Adrenal gland (tissue), 12 donors: ENCODE data around the gene HBD. TPM values are rescaled to one million over a fixed set of nuclear protein-coding genes. Genes with fewer than 3 reads are reported as not detected.

Experiments used
- DNase-seq, 7 donors: peaks; one replicate each; pipeline ENCODE4 v3.0.0-alpha.2; 2019 to 2020
- H3K27ac ChIP-seq, 5 donors: fragments of 200-600 bp; sonication (generic) in 4 of 5; 1 replicate in 3 of 5; 2 replicates in 2 of 5; pipeline versions ENCODE4 v1.5.1 to v1.8.0; 2016 to 2020; ENCODE audit warnings: mild to moderate bottlenecking in 1 of 5
- H3K27me3 ChIP-seq: fragments of 200-600 bp; 2 replicates; pipeline ENCODE4 v1.8.0; 2021
- H3K36me3 ChIP-seq, 2 donors: fragments of 200-600 bp; replicated peaks in 1 of 2; 1 replicate in 1 of 2; 2 replicates in 1 of 2; pipeline versions ENCODE4 v1.5.1 to v1.8.0; 2018 to 2022
- H3K4me1 ChIP-seq, 2 donors: fragments of 200-600 bp; replicated peaks in 1 of 2; 1 replicate in 1 of 2; 2 replicates in 1 of 2; pipeline versions ENCODE4 v1.5.1 to v1.8.0; 2018 to 2021
- H3K4me3 ChIP-seq, 4 donors: fragments of 200-600 bp; sonication (generic) in 3 of 4; one replicate each; pipeline ENCODE4 v1.5.1; 2016 to 2018
- H3K9me3 ChIP-seq, 3 donors: fragments of 200-600 bp; sonication (generic) in 1 of 3; replicated peaks in 1 of 3; 1 replicate in 2 of 3; 2 replicates in 1 of 3; pipeline versions ENCODE4 v1.5.1 to v1.8.0; 2016 to 2021
- POLR2A ChIP-seq, 2 donors: fragments of 450-650 bp; IDR thresholded peaks; one replicate each; pipeline ENCODE4 v1.6.1; 2017; ENCODE audit warnings: antibody characterized with exemption in 2 of 2, mild to moderate bottlenecking in 2 of 2, moderate library complexity in 1 of 2
- WGBS, 4 donors: extraction: QIAGEN DNeasy Blood & Tissue Kit in 2 of 4; methylation state at CpG; one replicate each; pipeline versions ENCODE4 v1.1.5 to v1.1.7; 2013 to 2017; 5-methylcytosine and 5-hydroxymethylcytosine counted together
- intact Hi-C, 2 donors: fragments of 100-400 bp; cut with DNase I; formaldehyde crosslinking; loops; one replicate each; pipeline versions ENCODE4 v1.14.1 to v1.15.0; 2022 to 2023
- polyA plus RNA-seq, 3 donors: library from polyadenylated mRNA; stranded (reverse); fragments of 200-250 nt in 2 of 3; fragments of 350-450 nt in 1 of 3; fragmentation: Illumina TruSeq in 1 of 3; extraction: RNeasy Lipid Tissue Mini Kit (QIAGEN cat#74804) in 1 of 3; gene quantifications; one replicate each; pipeline ENCODE4 v1.2.3, GENCODE V29; 2013 to 2014
- total RNA-seq, 9 donors: library from RNA; depleted of rRNA in 4 of 9; stranded (reverse); fragments of >200 nt in 4 of 9; fragments of 120-200 nt in 1 of 9; fragmentation: NEBNext Ultra II Directional in 1 of 9; extraction: Animal tissue kit (Norgen Biotek cat#: 25700) in 1 of 9; gene quantifications; one replicate each; pipeline versions ENCODE4 v1.1.0 to v1.2.4, GENCODE V29; 2013 to 2023
- TF ChIP-seq, protein P1 (sequence below), 6 experiments: fragments of 450-650 bp in 4 of 6; fragments of 200-600 bp in 2 of 6; sonication (generic) in 1 of 6; IDR thresholded peaks; 1 replicate in 5 of 6; 2 replicates in 1 of 6; pipeline versions ENCODE4 v1.5.1 to v1.8.0; 2016 to 2021; ENCODE audit warnings: antibody characterized with exemption in 6 of 6, mild to moderate bottlenecking in 2 of 6, moderate library complexity in 1 of 6
- donor health status: healthy with polysubstance abuse.
- donor health status: Bipolar disorder and iron deficiency.
- donor health status: DM: yes; HTN: yes; CAD: no.
- donor health status: DM: no; HTN: no; CAD: no.
- donor health status: DM: no; HTN: no; CAD: no.
- donor health status: DM: yes; HTN: yes; CAD: no.

The HBD gene
- total and polyA plus RNA-seq, 12 donors, result 0.53 to 2.1 (median 0.83) TPM; not detected in 9

DNA sequence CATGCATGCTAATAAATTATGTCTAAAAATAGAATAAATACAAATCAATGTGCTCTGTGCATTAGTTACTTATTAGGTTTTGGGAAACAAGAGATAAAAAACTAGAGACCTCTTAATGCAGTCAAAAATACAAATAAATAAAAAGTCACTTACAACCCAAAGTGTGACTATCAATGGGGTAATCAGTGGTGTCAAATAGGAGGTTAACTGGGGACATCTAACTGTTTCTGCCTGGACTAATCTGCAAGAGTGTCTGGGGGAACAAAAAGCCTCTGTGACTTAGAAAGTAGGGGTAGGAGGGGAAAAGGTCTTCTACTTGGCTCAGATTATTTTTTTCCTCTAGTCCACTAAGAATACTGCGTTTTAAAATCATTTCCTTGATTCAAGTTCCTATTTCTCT, 6.6 kb downstream of the HBD start:
- Histone ChIP-seq H3K36me3 (no peaks in the 10 kb centered on the region), H3K4me3 (no peak overlapping the region), H3K4me1 (no peaks in the 10 kb centered on the region), H3K27ac (no peak overlapping the region), H3K9me3 (no peaks in the 10 kb centered on the region), H3K27me3 (no peaks in the 10 kb centered on the region)
- no peak for DNase-seq
- TF ChIP-seq, protein P1, sequence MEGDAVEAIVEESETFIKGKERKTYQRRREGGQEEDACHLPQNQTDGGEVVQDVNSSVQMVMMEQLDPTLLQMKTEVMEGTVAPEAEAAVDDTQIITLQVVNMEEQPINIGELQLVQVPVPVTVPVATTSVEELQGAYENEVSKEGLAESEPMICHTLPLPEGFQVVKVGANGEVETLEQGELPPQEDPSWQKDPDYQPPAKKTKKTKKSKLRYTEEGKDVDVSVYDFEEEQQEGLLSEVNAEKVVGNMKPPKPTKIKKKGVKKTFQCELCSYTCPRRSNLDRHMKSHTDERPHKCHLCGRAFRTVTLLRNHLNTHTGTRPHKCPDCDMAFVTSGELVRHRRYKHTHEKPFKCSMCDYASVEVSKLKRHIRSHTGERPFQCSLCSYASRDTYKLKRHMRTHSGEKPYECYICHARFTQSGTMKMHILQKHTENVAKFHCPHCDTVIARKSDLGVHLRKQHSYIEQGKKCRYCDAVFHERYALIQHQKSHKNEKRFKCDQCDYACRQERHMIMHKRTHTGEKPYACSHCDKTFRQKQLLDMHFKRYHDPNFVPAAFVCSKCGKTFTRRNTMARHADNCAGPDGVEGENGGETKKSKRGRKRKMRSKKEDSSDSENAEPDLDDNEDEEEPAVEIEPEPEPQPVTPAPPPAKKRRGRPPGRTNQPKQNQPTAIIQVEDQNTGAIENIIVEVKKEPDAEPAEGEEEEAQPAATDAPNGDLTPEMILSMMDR (IDR thresholded peaks at IDR 0.05), result no peak
- no peak for TF ChIP-seq POLR2A (IDR thresholded peaks at IDR 0.05)
- 36 to 63% (median 44%) methylated on average over 1 of the region's 1 CpG for WGBS, 4 donors
- intact Hi-C loops, result no loop called here

DNA sequence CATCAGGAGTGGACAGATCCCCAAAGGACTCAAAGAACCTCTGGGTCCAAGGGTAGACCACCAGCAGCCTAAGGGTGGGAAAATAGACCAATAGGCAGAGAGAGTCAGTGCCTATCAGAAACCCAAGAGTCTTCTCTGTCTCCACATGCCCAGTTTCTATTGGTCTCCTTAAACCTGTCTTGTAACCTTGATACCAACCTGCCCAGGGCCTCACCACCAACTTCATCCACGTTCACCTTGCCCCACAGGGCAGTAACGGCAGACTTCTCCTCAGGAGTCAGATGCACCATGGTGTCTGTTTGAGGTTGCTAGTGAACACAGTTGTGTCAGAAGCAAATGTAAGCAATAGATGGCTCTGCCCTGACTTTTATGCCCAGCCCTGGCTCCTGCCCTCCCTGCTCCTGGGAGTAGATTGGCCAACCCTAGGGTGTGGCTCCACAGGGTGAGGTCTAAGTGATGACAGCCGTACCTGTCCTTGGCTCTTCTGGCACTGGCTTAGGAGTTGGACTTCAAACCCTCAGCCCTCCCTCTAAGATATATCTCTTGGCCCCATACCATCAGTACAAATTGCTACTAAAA, 7.5 kb downstream of the HBD start, which contains the start of gene HBB:
HBB (minus strand) TSS at position 340 of the 579 bp plus-strand sequence; CDS start at position 290, 50 bp downstream.
- H3K9me3 ChIP-seq, result no peaks in the 10 kb centered on the region
- DNase-seq, result no peak
- TF ChIP-seq, protein P1 (IDR thresholded peaks at IDR 0.05), result no peak
- no peak for TF ChIP-seq POLR2A (IDR thresholded peaks at IDR 0.05)
- intact Hi-C loops, result no loop called here
- H3K27me3 ChIP-seq, result no peaks in the 10 kb centered on the region
- 78 to 91% (median 82%) methylated on average over 3 of the region's 3 CpGs for WGBS, 4 donors
- H3K4me1 ChIP-seq, result no peaks in the 10 kb centered on the region
- no peaks in the 10 kb centered on the region for H3K36me3 ChIP-seq
- no peak within 1 kb of the TSS for H3K4me3 ChIP-seq
- no peak within 1 kb of the TSS for H3K27ac ChIP-seq

DNA sequence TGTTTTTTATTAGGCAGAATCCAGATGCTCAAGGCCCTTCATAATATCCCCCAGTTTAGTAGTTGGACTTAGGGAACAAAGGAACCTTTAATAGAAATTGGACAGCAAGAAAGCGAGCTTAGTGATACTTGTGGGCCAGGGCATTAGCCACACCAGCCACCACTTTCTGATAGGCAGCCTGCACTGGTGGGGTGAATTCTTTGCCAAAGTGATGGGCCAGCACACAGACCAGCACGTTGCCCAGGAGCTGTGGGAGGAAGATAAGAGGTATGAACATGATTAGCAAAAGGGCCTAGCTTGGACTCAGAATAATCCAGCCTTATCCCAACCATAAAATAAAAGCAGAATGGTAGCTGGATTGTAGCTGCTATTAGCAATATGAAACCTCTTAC, 8.8 kb downstream of the HBD start:
- Histone ChIP-seq H3K4me3 (no peak overlapping the region), H3K4me1 (no peaks in the 10 kb centered on the region), H3K27ac (no peak overlapping the region), H3K36me3 (no peaks in the 10 kb centered on the region), H3K27me3 (no peaks in the 10 kb centered on the region), H3K9me3 (no peaks in the 10 kb centered on the region)
- intact Hi-C loops, result no loop called here
- TF ChIP-seq, protein P1 (IDR thresholded peaks at IDR 0.05), result no peak
- no peak for TF ChIP-seq POLR2A (IDR thresholded peaks at IDR 0.05)
- no peak for DNase-seq
- 59 to 65% (median 59%) methylated on average over 2 of the region's 2 CpGs for WGBS, 4 donors

DNA sequence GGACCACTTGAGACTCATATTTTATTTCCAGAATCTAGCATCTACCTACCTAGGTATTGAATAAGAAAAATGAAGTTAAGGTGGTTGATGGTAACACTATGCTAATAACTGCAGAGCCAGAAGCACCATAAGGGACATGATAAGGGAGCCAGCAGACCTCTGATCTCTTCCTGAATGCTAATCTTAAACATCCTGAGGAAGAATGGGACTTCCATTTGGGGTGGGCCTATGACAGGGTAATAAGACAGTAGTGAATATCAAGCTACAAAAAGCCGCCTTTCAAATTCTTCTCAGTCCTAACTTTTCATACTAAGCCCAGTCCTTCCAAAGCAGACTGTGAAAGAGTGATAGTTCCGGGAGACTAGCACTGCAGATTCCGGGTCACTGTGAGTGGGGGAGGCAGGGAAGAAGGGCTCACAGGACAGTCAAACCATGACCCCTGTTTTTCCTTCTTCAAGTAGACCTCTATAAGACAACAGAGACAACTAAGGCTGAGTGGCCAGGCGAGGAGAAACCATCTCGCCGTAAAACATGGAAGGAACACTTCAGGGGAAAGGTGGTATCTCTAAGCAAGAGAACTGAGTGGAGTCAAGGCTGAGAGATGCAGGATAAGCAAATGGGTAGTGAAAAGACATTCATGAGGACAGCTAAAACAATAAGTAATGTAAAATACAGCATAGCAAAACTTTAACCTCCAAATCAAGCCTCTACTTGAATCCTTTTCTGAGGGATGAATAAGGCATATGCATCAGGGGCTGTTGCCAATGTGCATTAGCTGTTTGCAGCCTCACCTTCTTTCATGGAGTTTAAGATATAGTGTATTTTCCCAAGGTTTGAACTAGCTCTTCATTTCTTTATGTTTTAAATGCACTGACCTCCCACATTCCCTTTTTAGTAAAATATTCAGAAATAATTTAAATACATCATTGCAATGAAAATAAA, 9.5 kb downstream of the HBD start:
- no peaks in the 10 kb centered on the region for H3K9me3 ChIP-seq
- TF ChIP-seq, protein P1 (IDR thresholded peaks at IDR 0.05), result no peak
- TF ChIP-seq POLR2A (IDR thresholded peaks at IDR 0.05), result no peak
- DNase-seq, result no peak
- H3K4me3 ChIP-seq, result no peak overlapping the region
- no peaks in the 10 kb centered on the region for H3K4me1 ChIP-seq
- no peaks in the 10 kb centered on the region for H3K27me3 ChIP-seq
- intact Hi-C loops, result no loop called here
- no peaks in the 10 kb centered on the region for H3K36me3 ChIP-seq
- no peak overlapping the region for H3K27ac ChIP-seq
- 68 to 79% (median 70%) methylated on average over 6 of the region's 6 CpGs for WGBS, 4 donors
